Keratinocyte (primary cell): Measurements from ENCODE around the gene NOS1AP. TPM values are rescaled to one million over a fixed set of nuclear protein-coding genes. Genes with fewer than 3 reads are reported as not detected.

Experiments
- DNase-seq: peaks from one replicate; pipeline ENCODE4 v3.0.0-alpha.2; 2011; ENCODE audit warnings: low read depth, missing footprints, low spot score
- FAIRE-seq: peaks from 2 replicates; lab custom pipeline; 2011; peaks lifted over from hg19 to GRCh38; lab: Jason Lieb, UNC
- H2AFZ ChIP-seq: 2 replicates; pipeline ENCODE4 v1.6.0; 2012; ENCODE audit warnings: low read length, control low read depth, inconsistent platforms; ENCODE audit not compliant: control insufficient read depth
- H3K27ac ChIP-seq: 2 replicates; pipeline ENCODE4 v1.5.1; 2011; ENCODE audit warnings: low read length; ENCODE audit not compliant: control insufficient read depth, insufficient read depth
- H3K27me3 ChIP-seq: 3 replicates; pipeline ENCODE4 v1.6.0; 2011; ENCODE audit warnings: low read length; ENCODE audit not compliant: control insufficient read depth, insufficient read depth; ENCODE audit errors: extremely low read depth
- H3K36me3 ChIP-seq, 2 experiments: 2 replicates in 1 of 2; 3 replicates in 1 of 2; pipeline ENCODE4 v1.5.1; 2011; ENCODE audit warnings: low read length in 2 of 2, mild to moderate bottlenecking in 1 of 2; ENCODE audit not compliant: control insufficient read depth in 2 of 2, insufficient read depth in 2 of 2; ENCODE audit errors: extremely low read depth in 1 of 2
- H3K4me1 ChIP-seq: 3 replicates; pipeline ENCODE4 v1.5.1; 2011; ENCODE audit warnings: low read length; ENCODE audit not compliant: control insufficient read depth, insufficient read depth; ENCODE audit errors: extremely low read depth
- H3K4me2 ChIP-seq: 3 replicates; pipeline ENCODE4 v1.6.0; 2011; ENCODE audit warnings: low read depth, low read length; ENCODE audit not compliant: control insufficient read depth, insufficient read depth; ENCODE audit errors: extremely low read depth
- H3K4me3 ChIP-seq, 3 experiments: fragments of 200-600 bp in 1 of 3; sonication (generic) in 1 of 3; 2 replicates in 2 of 3; 3 replicates in 1 of 3; pipeline ENCODE4 v1.5.1; 2011 to 2016; ENCODE audit warnings: low read length in 3 of 3, mild to moderate bottlenecking in 3 of 3, control low read depth in 2 of 3, inconsistent platforms in 1 of 3, low read depth in 1 of 3, mixed read lengths in 1 of 3, mixed run types in 1 of 3, moderate library complexity in 1 of 3; ENCODE audit not compliant: control insufficient read depth in 2 of 3, insufficient read depth in 2 of 3; ENCODE audit errors: extremely low read depth in 1 of 3
- H3K79me2 ChIP-seq: 2 replicates; pipeline ENCODE4 v1.6.0; 2012; ENCODE audit warnings: low read length; ENCODE audit not compliant: control insufficient read depth, insufficient read depth
- H3K9ac ChIP-seq: 3 replicates; pipeline ENCODE4 v1.6.0; 2011; ENCODE audit warnings: low read length; ENCODE audit not compliant: control insufficient read depth, insufficient read depth; ENCODE audit errors: extremely low read depth
- H3K9me1 ChIP-seq: 3 replicates; pipeline ENCODE4 v1.6.0; 2011; ENCODE audit warnings: low read length; ENCODE audit not compliant: control insufficient read depth, insufficient read depth; ENCODE audit errors: extremely low read depth
- H3K9me3 ChIP-seq: 2 replicates; pipeline ENCODE4 v1.5.1; 2012; ENCODE audit warnings: low read depth, low read length; ENCODE audit not compliant: control insufficient read depth
- H4K20me1 ChIP-seq: 3 replicates; pipeline ENCODE4 v1.6.0; 2011; ENCODE audit warnings: low read length; ENCODE audit not compliant: control insufficient read depth, insufficient read depth; ENCODE audit errors: extremely low read depth
- EZH2 ChIP-seq: IDR thresholded peaks from one replicate; pipeline ENCODE4 v1.6.1; 2012; ENCODE audit warnings: inconsistent platforms, mild to moderate bottlenecking, low read length, moderate library complexity
- dilution Hi-C: fragments of 300-500 bp; cut with MboI; formaldehyde crosslinking; loops from one replicate; pipeline ENCODE4 v1.7.0; 2020; ENCODE audit warnings: low sequenced_read_pairs; ENCODE audit not compliant: extremely low pct_ligation_motif_present
- polyA plus RNA-seq, 5 experiments: library from polyadenylated mRNA; depleted of rRNA in 3 of 5; stranded (reverse) in 3 of 5; stranded (forward) in 1 of 5; unstranded in 1 of 5; fragments of >200 nt; gene quantifications; 1 replicate in 1 of 5; 2 replicates in 3 of 5; 3 replicates in 1 of 5; pipeline versions ENCODE4 v1.2.1 to v1.2.3, GENCODE V29; 2011 to 2012; ENCODE audit warnings: missing spikeins in 2 of 5, low read depth in 1 of 5, low replicate concordance in 1 of 5
- TF ChIP-seq, protein P1 (sequence below), 3 experiments: IDR thresholded peaks in 1 of 3; conservative IDR thresholded peaks in 1 of 3; optimal IDR thresholded peaks in 1 of 3; 2 replicates in 2 of 3; 3 replicates in 1 of 3; pipeline versions ENCODE3 to v1.5.1; 2011; ENCODE audit warnings: low read length in 3 of 3, mild to moderate bottlenecking in 3 of 3, moderate library complexity in 2 of 3, control low read depth in 1 of 3, inconsistent platforms in 1 of 3; ENCODE audit not compliant: insufficient read depth in 2 of 3; ENCODE audit errors: extremely low read depth in 1 of 3

Gene NOS1AP
- polyA plus RNA-seq, 1 donor (not counting 4 experiments of a cell fraction or from before 2014, with no cell fraction given) = not detected

DNA sequence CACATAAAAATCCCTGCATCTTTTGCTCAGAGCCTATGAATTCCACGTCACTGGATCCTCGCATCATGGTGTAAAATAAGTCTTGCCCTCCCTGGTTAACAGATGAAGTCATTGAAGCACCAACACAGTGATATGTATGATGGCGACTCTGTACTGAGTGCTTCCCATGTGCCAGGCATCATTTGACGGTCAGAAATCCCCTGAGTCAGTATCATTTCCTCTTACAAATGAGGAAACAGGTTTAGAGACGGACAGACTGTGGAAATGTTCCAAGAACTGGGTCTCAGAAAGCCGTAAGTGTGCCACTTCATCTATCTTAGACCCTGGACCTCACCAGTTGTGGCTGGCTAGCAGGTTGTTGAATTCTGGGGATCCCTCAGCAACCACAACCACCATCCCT, 40.8 kb upstream of the NOS1AP start:
- Histone ChIP-seq H3K4me1 (peaks cover 4% of the 10 kb centered on the region), H3K27ac (no peak overlapping the region), H3K4me2 (no peak overlapping the region), H3K79me2 (no peaks in the 10 kb centered on the region), H4K20me1 (no peaks in the 10 kb centered on the region), H3K9ac (no peak overlapping the region), H3K9me1 (no peaks in the 10 kb centered on the region), H3K4me3 (no peak overlapping the region), H3K9me3 (no peaks in the 10 kb centered on the region), H3K27me3 (peaks cover 19% of the 10 kb centered on the region), H3K36me3 (no peaks in the 10 kb centered on the region), H2AFZ (no peak overlapping the region)
- TF ChIP-seq EZH2 = no peak
- TF ChIP-seq, protein P1, sequence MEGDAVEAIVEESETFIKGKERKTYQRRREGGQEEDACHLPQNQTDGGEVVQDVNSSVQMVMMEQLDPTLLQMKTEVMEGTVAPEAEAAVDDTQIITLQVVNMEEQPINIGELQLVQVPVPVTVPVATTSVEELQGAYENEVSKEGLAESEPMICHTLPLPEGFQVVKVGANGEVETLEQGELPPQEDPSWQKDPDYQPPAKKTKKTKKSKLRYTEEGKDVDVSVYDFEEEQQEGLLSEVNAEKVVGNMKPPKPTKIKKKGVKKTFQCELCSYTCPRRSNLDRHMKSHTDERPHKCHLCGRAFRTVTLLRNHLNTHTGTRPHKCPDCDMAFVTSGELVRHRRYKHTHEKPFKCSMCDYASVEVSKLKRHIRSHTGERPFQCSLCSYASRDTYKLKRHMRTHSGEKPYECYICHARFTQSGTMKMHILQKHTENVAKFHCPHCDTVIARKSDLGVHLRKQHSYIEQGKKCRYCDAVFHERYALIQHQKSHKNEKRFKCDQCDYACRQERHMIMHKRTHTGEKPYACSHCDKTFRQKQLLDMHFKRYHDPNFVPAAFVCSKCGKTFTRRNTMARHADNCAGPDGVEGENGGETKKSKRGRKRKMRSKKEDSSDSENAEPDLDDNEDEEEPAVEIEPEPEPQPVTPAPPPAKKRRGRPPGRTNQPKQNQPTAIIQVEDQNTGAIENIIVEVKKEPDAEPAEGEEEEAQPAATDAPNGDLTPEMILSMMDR (optimal IDR thresholded peaks at IDR 0.05 in 1 of 3, IDR thresholded peaks at IDR 0.05 in 1 of 3, conservative IDR thresholded peaks at IDR 0.05 in 1 of 3; ENCODE audit: extremely low read depth in 1 of 3, insufficient read depth in 2 of 3, low read length in 3 of 3) = no peak
- FAIRE-seq = no peak
- DNase-seq = no peak
- dilution Hi-C loops = no loop called here

DNA sequence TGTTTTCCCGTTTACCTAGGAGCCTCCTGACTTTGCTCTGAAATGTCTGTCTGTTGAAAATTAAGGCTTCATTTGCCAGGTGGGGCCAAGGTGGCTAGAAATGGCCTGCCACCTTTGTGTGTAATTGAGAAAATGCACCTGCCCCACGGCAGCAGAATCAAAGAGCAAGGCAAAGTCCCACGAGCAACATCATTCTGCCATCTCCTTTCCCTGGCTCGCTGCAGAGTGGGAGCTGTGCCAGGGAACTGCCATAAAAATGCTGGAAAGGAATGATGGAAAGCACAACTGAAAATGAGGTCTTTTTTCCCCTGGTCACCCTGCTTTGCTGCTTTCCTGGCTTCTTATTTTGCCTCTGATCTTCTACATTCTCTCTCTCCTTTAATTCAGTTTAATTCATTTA, 40.3 kb upstream of the NOS1AP start:
- Histone ChIP-seq H4K20me1 (no peaks in the 10 kb centered on the region), H3K9me1 (no peaks in the 10 kb centered on the region), H3K4me2 (no peak overlapping the region), H3K27me3 (peaks cover 19% of the 10 kb centered on the region), H2AFZ (no peak overlapping the region), H3K36me3 (no peaks in the 10 kb centered on the region), H3K27ac (no peak overlapping the region), H3K4me3 (no peak overlapping the region), H3K4me1 (peaks cover 4% of the 10 kb centered on the region), H3K9me3 (no peaks in the 10 kb centered on the region), H3K9ac (no peak overlapping the region), H3K79me2 (no peaks in the 10 kb centered on the region)
- TF ChIP-seq, protein P1 (optimal IDR thresholded peaks at IDR 0.05 in 1 of 3, IDR thresholded peaks at IDR 0.05 in 1 of 3, conservative IDR thresholded peaks at IDR 0.05 in 1 of 3; ENCODE audit: extremely low read depth in 1 of 3, insufficient read depth in 2 of 3, low read length in 3 of 3) = no peak
- TF ChIP-seq EZH2 = no peak
- dilution Hi-C loops = no loop called here
- no peak for FAIRE-seq
- DNase-seq = no peak
